Ishikawa (cell line): ENCODE measurements around the gene GBF1.

Source experiments
- CEBPB ChIP-seq: IDR thresholded peaks from 2 replicates; pipeline ENCODE4 v1.6.1; 2012
- CREB1 ChIP-seq: IDR thresholded peaks from 2 replicates; pipeline ENCODE4 v1.6.1; 2012; ENCODE audit warnings: low read depth
- EGR1 ChIP-seq: IDR thresholded peaks from 2 replicates; pipeline ENCODE4 v1.6.1; 2012
- EP300 ChIP-seq: IDR thresholded peaks from 2 replicates; pipeline ENCODE4 v1.6.1; 2012; ENCODE audit warnings: borderline replicate concordance
- FOXM1 ChIP-seq: IDR thresholded peaks from 2 replicates; pipeline ENCODE4 v1.6.1; 2012; ENCODE audit warnings: low read depth, borderline replicate concordance
- NFIC ChIP-seq: IDR thresholded peaks from 2 replicates; pipeline ENCODE4 v1.6.1; 2012
- RAD21 ChIP-seq: IDR thresholded peaks from 2 replicates; pipeline ENCODE4 v1.6.1; 2012; ENCODE audit warnings: low read depth
- TAF1 ChIP-seq: IDR thresholded peaks from 2 replicates; pipeline ENCODE4 v1.6.1; 2012; ENCODE audit warnings: low read depth, mild to moderate bottlenecking
- TCF12 ChIP-seq: IDR thresholded peaks from 2 replicates; pipeline ENCODE4 v1.6.1; 2012; ENCODE audit warnings: low read depth
- TEAD4 ChIP-seq: IDR thresholded peaks from 2 replicates; pipeline ENCODE4 v1.6.1; 2012
- USF1 ChIP-seq: IDR thresholded peaks from 2 replicates; pipeline ENCODE4 v1.6.1; 2012
- YY1 ChIP-seq: IDR thresholded peaks from 2 replicates; pipeline ENCODE4 v1.6.1; 2012; ENCODE audit warnings: low read depth
- ZBTB7A ChIP-seq: IDR thresholded peaks from 2 replicates; pipeline ENCODE4 v1.6.1; 2012; ENCODE audit warnings: low read depth
- TF ChIP-seq, protein P1 (sequence below): IDR thresholded peaks from 2 replicates; pipeline ENCODE4 v1.6.1; 2012; ENCODE audit warnings: low read depth, mild to moderate bottlenecking
- TF ChIP-seq, protein P2 (sequence below): IDR thresholded peaks from 2 replicates; pipeline ENCODE4 v1.6.1; 2012

The GBF1 gene

DNA sequence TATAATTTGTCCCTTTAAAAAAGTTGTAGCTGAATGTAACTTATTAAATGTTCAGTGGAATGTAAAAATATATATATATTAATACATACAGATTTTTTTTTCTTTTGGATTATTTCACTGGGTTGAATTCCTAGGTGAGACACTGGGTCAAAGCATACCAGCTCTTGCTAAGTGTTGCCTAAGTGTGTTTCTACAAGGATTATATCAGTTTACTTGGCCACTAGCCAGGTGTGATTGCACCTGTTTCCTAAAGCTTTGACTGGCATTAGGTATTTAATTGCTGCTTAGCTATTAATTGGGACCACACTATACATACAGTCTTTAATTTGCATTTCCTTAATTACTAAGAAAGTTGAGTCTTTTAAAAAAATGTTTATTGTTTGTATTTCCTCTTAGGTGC, 24.7 kb upstream of the GBF1 start:
- TF ChIP-seq, protein P1, sequence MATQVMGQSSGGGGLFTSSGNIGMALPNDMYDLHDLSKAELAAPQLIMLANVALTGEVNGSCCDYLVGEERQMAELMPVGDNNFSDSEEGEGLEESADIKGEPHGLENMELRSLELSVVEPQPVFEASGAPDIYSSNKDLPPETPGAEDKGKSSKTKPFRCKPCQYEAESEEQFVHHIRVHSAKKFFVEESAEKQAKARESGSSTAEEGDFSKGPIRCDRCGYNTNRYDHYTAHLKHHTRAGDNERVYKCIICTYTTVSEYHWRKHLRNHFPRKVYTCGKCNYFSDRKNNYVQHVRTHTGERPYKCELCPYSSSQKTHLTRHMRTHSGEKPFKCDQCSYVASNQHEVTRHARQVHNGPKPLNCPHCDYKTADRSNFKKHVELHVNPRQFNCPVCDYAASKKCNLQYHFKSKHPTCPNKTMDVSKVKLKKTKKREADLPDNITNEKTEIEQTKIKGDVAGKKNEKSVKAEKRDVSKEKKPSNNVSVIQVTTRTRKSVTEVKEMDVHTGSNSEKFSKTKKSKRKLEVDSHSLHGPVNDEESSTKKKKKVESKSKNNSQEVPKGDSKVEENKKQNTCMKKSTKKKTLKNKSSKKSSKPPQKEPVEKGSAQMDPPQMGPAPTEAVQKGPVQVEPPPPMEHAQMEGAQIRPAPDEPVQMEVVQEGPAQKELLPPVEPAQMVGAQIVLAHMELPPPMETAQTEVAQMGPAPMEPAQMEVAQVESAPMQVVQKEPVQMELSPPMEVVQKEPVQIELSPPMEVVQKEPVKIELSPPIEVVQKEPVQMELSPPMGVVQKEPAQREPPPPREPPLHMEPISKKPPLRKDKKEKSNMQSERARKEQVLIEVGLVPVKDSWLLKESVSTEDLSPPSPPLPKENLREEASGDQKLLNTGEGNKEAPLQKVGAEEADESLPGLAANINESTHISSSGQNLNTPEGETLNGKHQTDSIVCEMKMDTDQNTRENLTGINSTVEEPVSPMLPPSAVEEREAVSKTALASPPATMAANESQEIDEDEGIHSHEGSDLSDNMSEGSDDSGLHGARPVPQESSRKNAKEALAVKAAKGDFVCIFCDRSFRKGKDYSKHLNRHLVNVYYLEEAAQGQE = no peak
- TF ChIP-seq, protein P2, sequence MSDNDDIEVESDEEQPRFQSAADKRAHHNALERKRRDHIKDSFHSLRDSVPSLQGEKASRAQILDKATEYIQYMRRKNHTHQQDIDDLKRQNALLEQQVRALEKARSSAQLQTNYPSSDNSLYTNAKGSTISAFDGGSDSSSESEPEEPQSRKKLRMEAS = no peak
- no peak for TF ChIP-seq EGR1
- TF ChIP-seq FOXM1 = no peak
- TF ChIP-seq CREB1 = no peak
- no peak for TF ChIP-seq RAD21
- TF ChIP-seq TCF12 = no peak
- no peak for TF ChIP-seq TAF1
- no peak for TF ChIP-seq ZBTB7A
- TF ChIP-seq YY1 = no peak
- no peak; the same call in 1 of the 2 replicates for TF ChIP-seq NFIC
- TF ChIP-seq CEBPB = no peak
- no peak for TF ChIP-seq EP300

- TF ChIP-seq TAF1 (no peak), CEBPB (0 out of 2 replicates have a peak, but pooled peaks have one; percentile 62)
Observed at GRCh38 chr10:102222797-102223196, 22.5 kb upstream of the GBF1 start.

- TF ChIP-seq NFIC (no peak), CREB1 (peak; percentile 35), ZBTB7A (no peak), TEAD4 (peak; percentile 19; the same call in 1 of the 2 replicates), EP300 (peak; percentile 28; the same call in 1 of the 2 replicates), YY1 (peak; percentile 57; the same call in 1 of the 2 replicates), TCF12 (peak; percentile 65; the same call in 1 of the 2 replicates)
- TF ChIP-seq, protein P2 = peak; percentile 100
Observed at GRCh38 chr10:102225646-102226541, 19.4 kb upstream of the GBF1 start, which contains the start of gene ELOVL3. TSS of gene ELOVL3 (plus strand) at chr10:102226299. CDS start at chr10:102226549, 250 bp downstream.

DNA sequence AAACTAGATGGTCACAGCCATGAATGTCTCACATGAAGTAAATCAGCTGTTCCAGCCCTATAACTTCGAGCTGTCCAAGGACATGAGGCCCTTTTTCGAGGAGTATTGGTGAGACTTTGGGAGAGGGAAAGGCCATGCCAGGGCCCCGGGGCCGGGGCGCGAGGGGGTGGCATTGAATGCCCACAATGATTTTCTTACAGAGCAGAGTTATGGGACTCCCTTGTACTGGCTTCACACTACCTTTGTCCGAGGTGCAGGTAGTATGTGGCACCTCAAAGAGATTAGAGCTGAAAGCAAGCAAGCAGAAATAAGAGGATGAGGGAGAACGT, 18.8 kb upstream of the GBF1 start:
- no peak for TF ChIP-seq EGR1
- TF ChIP-seq TAF1 = no peak
- TF ChIP-seq, protein P1 = no peak
- no peak for TF ChIP-seq FOXM1
- TF ChIP-seq EP300 = no peak
- no peak for TF ChIP-seq CEBPB
- no peak for TF ChIP-seq NFIC
- no peak for TF ChIP-seq YY1
- no peak for TF ChIP-seq RAD21
- TF ChIP-seq, protein P2 = no peak
- no peak for TF ChIP-seq USF1
- no peak for TF ChIP-seq CREB1
- no peak for TF ChIP-seq TEAD4

GRCh38 chr10:102227050-102227449, 18.3 kb upstream of the GBF1 start:
- TF ChIP-seq YY1 = no peak
- TF ChIP-seq CREB1 = no peak
- no peak for TF ChIP-seq NFIC
- TF ChIP-seq RAD21 = no peak
- TF ChIP-seq CEBPB = no peak
- TF ChIP-seq TAF1 = no peak
- TF ChIP-seq FOXM1 = no peak
- TF ChIP-seq, protein P2 = no peak
- no peak for TF ChIP-seq TEAD4
- TF ChIP-seq EP300 = no peak
- no peak for TF ChIP-seq USF1
- TF ChIP-seq EGR1 = no peak
- TF ChIP-seq TCF12 = no peak
- TF ChIP-seq ZBTB7A = no peak
- TF ChIP-seq, protein P1 = no peak
